NCI-H526 treated with DMSO at 0.1 percent for 48 hours (cell line): ENCODE results near the gene TBX3.

Experiments used
- DNase-seq: peaks from one replicate; lab custom pipeline; 2025; lab: John Stamatoyannopoulos, UW

TBX3 gene

DNA sequence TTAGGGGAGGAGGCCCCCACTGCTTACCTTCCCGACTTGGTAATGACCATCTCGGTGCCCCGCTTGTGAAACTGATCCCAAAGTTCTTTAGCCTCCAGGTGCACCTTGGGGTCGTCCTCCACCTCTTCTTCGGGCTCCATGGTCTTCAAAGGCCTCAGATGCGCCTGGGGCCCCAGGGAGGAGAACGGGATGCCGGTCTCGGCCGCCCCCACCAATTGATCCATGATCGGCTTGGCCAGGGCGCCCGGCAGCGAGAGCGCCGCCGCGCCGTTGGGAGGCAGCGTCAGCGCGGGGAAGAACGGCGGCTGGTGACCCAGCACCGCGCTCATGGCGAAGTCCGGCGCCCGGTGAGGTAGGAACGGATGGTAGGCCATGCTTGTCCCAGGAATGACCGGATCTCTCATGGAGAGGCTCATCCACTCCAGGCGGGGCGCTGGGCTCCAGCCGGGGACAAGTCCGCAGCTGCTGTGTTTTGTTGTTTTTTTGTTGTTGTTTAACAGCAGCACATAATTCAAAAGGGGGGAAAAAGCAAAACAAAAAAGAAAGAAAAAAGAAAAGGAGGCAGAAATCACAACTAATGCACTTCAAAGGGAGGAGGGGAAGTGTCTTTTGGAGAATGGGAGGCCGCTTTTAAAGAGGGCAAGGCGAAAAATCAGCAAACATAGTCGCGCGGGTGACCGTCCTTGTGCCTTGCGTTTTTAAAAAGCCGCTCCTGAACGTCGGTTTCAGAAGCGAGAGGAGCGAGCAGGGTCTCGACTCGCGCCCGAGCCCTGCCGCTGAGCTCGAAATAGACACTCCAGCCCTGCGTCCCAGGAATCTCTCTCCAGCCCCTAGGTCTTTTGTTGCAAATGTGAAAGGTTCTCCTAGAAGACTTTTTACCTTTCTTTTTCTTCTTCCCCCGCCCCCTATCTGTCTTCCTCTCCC lies 928 bp downstream of the TBX3 start:
- no peak for DNase-seq

DNA sequence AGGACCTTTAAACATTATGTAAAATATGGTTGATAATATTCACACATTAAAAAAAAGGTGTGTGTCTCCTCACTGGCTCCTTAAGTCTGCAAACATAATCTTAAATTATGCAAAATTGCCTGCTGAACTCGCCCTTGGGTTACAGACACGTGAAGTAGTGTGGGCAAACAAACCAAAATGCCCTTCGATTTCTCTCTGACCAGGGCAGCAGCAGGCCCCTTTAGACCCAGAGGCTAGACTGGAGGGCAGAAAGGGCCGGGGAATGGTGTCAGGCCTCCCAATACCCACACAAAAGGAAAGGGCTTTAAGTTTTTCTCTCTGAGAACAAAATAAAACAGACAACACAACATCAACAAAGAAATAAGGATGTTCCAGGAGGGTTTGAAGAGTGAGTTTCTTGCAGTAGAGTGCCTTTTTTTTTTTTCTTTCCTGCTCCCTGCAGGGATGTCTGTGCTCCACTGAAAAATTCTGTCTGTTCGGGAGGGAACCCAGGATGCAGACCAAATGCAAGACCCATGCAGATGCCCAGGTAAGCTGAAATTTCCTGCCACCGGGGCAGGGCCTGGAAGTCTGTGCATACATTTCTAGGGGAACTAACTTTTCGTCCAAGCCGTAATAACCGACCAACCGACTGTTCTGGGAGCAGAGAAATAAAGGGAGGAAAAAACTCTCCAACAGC lies 1.7 kb downstream of the TBX3 start:
- DNase-seq, result no peak

DNA sequence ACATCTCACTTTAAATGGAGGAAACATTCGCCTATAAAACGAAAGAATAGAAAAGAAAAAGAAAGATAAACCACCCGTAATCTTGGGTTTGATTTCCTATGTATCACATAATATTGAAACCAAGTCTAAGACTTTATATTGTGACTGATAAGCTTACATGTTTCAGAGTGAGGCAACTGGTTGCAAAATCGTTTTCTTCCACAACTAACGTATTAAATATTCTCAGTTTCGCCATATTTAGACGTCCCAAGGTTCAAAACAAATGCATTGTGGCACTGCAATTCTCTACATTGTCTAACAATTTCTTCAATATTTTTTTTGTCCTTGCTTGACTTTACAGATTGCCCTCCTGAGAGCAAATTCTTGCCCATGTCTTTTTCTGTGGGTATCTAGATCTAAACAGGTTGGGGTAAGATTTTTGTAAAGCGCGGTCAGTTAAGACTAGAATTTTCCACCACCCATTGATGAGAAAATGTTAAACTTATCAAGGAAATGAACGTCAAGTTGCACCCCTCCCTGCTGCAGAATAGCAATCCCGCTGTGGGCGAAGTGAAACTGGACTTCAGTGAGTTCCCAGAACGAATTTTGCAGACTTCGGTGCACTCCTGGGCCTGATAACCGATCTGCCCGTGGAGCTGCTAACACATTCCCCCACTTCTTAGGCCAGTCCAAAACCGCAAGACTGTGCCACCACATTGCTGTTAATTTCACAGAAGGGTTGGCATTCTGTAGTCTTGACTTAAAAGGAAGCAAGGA lies 2.7 kb downstream of the TBX3 start:
- no peak for DNase-seq

DNA sequence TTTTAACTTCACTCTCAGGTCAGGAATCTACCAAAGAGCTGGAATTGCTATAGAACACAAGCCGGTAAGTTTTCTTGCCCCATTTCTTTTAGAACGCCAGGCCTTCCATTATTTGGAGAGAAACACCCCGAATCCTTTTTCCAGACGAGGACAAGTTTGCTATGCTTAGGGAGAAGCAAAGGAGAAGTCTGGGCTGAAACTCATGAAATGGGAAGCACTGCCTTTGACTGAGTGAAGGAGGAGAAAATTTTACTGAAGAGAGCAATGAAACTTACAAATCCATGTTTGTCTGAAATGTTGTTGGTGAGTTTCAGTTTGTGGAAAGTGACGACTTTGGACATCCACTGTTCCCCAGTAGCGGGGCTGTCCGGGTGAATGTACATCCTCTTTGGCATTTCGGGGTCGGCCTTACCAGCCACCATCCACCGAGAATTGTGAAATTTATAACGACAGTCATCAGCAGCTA lies 3.3 kb downstream of the TBX3 start:
- no peak for DNase-seq

DNA sequence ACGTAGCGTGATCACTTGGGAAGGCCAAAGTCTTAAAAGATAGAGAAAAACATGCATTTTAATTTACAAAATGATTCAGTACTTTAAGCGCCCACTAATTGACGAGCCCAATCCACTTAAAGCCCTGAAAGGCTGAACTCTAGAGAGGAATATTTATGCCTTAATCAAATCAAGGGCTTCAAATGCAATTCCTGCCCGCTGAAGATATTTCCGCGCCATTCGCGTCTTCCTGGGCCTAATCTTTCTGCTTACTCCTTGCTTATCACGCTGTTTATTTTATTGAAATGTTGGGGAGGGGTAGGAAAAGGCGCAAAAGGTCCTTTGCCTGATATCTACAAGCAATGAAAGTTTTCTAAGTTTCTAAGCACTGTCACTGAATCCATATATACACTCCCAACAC lies 4.0 kb downstream of the TBX3 start:
- DNase-seq, result no peak

DNA sequence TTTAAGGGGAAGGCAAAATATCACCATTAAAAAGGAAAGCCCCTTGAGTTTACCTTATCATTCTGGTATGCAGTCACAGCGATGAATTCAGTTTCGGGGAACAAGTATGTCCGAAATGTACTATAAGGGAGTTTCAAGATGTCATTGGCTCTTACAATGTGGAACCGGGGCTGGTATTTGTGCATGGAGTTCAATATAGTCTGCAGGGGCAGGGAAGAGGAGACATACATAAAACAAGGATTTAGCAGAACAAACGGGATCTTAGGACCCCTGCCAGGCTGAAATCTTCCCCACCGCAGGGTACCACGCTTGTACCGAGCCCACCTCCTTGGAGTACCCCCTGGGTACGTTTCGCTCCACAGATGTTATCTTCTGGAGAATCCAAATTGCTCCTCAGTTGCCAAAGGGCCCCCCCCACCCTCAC lies 4.5 kb downstream of the TBX3 start:
- no peak for DNase-seq

DNA sequence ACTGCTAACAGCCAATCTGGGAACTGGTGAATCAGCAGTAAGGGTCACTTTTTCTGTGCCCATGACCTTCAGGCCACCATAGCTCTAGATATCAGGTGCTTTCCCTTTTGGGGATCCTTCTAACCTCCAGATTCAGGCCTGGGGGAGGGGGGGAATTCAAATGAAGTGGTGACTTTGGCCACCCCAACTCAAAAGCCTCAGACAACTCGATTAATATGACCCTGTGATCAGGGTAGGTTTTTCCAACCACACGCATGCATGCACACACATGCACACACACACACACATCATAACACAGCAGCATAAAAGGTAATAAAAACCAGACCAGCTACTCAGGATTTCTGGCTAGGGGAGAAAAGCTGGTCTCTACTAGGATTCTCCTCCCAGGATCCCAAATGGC lies 5.3 kb downstream of the TBX3 start:
- DNase-seq, result no peak

DNA sequence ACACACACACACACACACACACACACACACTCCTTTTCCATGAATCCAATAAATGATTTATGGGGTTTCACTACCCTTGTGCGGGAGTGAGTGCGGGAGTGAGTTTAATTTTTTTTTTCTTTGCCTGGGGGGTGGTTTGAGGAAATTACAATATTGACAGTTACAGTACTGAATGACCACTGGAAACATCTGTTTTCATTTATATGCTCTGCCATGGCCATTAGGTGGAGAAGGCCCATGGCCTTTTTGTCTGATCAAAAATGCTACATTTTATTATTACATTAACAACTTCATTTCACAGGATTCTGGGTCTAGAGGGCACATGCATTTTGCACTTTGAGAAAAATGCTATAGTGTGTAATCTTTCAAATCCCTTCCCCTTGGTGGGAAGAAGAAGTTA lies 5.9 kb downstream of the TBX3 start:
- DNase-seq, result no peak

DNA sequence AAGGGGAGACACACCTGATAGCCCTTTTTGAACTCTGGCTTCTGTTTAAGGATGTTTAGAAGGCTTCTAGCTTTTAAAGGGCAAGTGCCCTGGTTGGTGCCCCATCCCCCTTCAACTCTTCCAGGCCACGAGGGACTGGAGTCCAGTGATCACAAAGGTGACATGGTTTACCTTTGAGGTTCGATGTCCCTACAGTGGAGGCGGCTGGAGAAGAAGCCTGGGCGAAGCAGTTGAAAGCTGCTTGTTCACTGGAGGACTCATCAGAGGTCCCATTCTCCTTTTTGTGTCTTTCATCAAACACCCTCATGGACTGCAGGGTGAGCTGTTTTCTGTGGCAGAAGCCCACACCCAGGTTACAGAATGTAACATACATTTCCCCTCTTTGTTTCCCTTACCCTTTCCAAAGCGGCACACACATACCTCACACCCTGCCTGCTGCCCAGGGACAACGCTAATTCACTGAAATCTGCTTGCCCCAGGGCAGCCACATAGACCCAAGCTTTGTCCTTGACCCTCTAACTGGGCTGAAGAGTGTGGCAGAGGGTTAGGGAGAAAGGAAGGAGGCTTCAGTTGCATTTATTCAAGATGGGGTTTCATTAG lies 7.7 kb downstream of the TBX3 start:
- DNase-seq, result no peak

DNA sequence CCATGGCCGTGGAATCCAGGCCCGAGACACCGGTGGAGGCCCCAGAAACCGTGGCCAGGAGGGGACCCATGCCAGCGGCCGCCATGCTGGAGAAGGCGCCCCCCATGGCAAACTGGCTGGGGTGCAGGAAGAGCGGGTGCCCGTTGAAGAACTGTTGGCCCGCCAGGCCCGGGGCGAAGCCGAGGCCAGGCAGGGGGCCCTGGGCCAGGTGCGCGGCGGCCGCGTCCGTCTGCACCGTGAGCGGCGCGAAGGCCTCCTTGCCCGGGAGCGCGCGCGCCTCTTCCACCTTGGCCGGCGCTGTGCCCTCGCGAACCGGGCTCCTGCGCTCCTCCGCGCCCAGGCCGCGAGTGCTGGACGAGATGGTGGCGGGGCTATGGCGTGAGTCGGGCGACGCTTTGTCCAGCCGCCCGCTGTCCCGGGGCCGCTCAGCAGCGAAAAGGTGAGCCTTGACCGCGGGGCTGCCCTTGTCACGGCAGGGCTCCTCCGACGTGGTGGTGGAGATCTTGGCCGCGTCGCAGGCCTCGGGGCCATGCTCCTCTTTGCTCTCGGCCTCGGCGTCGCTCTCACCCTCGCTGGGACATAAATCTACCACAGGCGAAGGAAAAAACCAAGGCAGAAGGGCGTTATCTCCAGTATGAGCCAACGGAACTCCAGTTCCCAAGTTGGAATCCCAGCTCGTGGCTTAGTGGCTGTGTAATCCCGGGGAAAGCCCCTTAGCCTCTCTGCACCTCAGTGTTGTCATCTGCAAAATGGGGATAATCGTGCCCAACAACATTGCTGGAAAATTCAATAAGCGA lies 9.5 kb downstream of the TBX3 start:
- DNase-seq, result no peak

DNA sequence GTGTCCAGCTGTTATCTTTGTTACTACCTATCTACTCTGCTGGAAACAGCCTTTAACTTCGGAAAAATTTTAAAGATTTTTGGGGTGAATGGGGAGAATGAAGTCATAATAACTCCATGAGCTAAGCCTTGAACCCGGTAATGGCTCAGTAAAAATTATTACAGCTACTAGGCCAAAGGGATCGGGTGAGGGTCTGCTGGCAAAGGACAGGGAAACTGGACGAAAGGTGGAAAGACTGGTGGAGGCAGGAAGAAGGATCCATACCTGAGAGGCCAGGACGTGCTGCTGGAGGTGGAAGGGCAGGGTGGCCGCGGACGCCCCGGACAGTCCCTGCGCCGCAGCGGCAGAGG lies 10.1 kb downstream of the TBX3 start:
- no peak for DNase-seq

DNA sequence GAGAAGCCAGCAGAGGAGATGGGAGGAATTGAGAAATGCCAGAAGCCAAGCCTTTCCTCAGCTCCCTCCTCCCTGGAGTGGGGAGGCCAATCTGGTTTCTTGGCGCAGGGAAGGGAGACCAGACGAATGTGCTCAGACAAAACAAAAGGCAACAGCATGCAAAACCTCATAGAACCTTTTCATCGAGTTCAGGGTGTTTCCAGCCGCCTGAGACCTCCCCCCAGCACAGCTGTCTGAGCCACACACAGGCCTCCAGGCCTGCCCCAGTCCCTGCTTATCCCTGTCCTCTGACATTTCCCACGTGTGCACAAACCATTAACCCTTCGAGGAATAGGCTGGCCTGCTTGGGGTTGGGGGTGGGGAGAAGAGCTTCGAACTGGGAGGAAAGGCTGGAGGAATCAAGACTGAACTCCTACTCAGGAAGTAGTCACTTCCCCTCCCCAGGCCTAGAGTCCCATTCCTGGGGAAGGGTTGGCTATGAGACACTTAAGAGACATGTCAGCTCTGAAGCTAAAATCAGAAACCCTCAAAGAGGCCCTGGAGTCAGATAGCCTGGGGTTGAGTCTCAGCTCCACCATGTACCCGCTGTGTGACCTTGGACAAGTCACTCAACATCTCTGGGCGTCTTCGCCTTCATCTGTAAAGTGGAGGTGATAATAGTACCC lies 10.7 kb downstream of the TBX3 start:
- no peak for DNase-seq

DNA sequence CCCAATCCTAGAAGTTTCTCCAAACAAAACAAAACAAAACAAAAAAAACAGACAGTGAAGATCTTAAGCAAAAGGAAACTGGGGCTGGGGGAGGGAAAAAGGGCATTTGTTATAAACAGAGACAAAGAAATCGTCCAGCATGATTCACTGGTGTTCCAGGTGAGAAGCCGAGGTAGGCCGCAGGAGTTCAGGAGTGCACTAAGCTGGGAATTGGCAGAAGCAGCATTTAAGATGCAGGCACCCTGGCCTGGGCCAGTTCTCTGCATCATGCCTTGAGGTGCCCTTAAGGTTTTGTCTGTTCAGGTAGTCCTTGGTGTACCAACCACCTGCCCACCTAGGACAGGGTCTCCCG lies 11.2 kb downstream of the TBX3 start:
- DNase-seq, result no peak

DNA sequence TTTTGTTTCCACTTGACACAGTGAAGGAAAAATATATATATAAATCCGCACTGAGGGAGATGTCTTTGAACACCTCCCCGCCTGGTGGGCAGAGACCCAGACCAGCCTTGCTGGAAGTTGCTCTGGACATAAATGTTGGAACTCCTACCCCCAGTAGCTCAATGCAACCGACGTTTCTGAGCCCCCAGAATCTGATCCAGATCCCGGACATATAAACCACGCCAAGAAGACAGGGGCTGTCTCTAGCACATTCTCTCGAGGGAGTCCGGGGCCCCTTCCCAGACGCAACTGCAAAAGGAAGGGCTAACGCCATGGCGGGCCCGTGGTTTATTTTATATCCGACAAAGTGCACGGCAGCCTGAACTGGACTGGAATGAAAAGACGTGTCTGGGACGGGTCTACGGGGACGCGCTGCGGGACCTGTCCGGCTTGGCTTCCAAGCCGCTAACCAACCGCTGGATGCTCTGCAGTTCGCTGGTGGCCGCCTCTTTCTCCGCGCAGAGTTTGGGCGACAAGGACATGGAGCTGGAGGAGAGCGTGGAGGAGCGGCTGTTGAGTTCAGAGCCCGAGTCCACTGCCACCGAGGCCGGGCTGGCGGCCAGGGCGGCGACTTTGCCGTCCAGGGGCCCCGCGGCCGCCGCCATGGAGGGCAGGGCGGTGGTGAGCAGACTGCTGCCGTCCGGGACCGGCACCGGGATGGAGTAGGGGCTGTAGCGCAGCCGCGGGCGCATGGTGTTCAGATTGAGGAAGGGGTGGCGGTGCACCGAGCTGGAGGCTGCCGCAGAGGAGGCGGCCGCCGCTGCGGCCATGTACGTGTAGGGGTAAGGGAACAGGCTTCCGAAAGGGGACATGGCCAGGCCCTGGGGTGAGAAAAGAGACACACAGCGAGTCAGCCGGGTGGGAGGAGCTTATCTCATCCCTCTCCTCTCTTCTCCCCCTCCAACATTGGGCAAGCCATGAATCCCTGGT lies 12.2 kb downstream of the TBX3 start:
- DNase-seq, result no peak

DNA sequence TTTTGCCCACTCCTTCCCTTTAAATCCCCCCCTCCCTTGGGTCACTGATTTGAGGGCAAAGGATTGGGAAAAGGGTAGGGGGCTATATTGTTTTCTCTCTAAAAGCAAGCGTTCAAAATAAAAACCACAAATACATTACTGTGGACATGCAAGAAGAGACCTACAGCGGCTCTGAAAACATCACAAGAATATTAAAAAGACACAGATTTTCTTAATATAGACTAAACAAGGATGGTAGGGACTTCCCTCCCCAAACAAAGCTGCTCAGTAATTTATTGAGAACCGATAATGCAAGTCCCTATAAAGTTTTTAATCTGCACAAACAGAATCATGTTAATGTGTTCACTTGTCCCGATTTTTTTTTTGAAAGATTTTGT lies 12.9 kb downstream of the TBX3 start:
- DNase-seq, result no peak

DNA sequence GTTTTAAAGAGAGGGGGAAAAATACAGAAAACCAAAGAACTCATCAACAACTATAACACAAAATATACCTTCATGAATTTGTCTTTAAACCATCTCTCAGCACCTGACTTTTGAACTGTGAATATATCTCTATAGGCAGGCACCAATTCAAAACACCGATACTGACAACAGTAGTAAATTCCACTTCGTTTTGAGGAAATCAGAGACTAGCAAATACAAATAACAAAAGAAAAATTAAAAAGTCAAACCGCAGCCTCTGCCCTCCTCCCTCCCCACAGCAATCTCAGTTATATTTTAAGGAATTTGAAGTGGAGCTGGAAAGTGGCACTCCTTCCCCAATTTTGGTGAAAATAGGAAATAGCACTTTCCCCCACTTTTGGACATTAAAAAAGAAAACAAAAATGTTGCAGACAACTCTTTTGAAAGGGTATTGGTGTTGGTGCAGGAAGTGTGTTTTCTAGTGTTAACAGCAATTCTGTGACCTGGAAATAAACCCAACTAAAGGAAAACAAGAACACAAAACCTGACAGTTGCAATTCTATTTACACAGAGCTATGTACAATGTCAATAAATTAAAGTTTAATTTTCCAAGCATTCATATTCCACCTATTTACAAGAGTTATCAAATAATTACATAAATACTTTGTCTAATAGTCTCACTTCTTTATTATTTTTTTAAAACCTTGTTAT lies 13.5 kb downstream of the TBX3 start:
- DNase-seq, result no peak

DNA sequence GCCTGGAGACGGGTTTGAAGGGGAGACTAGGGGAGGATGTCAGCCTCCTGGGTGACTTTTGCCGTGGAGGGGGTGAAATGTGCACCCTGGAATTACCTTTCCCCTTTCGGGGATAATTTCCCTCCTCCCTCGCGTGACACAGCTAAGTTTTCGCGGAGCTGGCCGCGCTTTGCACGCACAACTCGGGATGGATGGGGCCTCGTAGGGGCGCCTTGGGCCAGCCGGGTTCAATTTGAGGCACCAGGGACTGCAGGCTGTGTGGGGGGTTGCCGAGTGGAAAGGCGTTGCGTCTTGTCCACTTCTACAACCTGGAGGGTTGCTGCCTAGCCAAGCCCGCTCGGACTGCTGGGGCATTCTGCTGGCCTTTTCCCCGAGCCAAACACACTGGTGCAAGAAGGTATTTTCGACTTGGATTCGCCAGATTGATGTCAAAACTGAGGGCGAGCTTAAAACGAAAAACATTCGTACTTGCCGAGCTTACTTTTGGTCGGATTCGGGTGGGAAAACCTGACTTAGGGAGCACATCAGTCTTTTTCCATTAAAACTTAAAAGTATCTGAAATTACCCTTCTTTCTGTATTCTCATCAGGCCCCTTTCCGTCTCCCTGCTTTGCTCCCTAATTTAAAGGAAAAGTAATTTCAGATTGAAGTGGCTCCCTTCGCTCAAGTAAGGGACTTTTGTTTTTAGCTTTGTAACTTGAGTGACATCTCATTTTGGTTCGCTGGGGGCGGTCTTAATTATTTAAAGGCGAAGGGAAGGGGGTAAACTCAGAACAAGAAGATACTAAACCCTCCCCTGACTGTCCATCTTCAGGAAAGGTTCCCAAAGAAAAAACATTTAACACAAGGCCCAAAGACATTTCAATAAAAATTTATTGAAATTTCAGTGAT lies 14.3 kb downstream of the TBX3 start:
- no peak for DNase-seq

DNA sequence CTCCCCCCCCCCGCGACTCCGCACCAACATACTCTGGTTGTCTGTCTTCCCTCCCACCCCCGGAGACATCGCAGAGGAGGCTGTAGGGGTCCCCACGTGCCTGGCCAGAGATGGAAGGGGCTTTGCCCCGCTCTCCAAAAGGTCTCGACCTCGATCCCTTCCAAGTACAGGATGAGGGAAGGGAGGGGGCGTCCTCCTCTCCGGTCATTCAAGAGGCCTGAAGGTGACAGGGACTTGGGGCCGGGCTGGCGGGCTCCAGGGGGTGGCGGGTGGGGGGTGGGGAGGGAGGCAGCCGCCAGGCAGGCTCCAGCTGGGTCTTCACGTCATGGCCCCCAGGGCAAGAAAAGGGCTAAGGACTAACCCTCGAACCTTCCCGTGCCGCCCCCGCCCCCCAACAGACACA lies 15.1 kb downstream of the TBX3 start:
- DNase-seq, result no peak
